HG03571 (cell line): ENCODE data around the gene DPF3.

Experiments used
- ATAC-seq: cut with Tn5 transposase; IDR thresholded peaks from one replicate; pipeline ENCODE4 v1.9.1; 2021; ENCODE audit not compliant: unreplicated experiment

Gene DPF3

DNA sequence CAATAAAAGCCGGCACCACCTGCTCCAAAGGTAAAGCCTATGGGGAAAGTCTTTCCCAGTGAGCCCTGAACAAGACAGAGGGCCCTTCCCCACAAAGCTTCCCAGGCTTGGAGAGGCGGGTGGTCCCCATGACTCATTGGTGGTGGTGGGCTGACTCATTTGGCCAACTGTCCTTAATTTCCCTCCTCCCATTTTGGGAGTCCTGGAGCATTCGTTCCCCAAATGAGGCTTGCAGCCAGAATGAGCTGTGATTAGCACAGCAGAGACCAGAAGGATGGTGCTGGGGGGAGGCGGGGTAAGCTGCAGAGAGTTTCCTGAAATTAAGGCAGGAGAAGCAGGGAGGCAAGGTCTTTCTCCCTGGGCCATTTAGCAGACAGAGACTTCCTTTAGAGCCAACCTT, 241.7 kb downstream of the DPF3 start:
- no peak for ATAC-seq

DNA sequence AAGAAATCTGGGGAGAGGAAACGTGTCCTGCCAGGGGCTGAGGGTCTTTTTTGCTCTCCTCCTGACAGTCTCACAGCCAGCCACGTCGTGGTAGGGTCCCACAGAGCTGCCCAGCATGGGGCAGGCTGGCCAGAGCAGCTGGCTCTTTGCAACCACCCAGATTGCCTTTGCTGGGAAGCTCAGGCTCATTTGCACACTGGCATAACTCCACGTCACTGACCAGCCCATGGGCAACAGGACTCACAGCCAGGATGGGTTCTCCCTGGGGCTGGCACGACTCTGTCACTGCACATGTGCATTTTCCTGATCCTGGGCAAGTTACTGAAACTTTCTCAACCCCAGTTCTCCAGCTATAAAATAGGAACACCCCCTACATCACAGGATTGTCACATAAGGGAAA, 242.2 kb downstream of the DPF3 start:
- ATAC-seq, result no peak

DNA sequence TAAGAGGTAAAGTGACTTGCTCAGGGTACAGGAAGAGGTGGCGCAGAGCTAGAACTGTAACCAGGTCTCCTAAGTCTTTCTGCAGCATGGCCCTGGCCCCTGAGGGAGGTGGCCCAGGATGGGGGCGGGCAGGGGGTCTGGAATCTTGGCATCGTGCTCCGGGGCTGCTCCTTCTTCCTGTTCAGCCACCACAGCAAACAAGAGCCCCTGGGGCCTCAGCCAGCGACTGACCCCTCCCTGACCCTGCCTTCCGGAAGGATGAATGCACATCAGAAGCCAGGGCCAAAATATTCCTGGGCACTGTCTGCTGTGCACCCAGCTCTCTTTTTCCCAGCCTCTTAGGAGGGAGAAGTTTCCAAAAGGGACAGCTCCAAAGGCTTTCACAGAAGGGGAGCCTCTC, 242.8 kb downstream of the DPF3 start:
- ATAC-seq, result no peak

DNA sequence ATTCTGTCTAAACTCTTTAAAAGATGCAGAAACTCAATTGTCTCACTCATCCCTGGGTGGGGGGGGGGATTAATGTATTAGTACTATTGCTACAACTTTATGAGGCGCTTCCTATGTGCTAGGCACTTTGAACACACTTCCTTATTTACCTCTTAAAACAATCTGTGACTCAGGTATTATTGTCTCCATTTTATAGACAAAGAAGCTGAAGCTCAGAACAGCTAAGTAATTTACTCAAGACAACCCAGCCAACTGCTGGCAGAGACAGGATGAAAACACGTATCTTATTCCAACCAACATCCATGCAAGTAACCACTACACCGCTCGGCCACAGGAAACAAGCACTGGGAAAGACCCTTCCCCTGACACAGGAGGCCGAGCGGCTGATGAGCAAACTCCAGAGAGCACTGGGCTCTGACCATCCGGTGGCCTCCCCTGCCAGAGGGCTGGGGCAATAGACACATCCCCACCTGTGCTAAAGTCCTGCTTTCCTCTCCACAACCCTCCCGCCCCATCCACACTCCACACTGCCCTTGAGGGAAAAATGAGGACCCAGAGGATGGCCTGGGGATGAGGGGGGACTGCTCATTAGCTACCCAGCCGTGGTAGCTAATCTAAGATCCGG, 244.2 kb downstream of the DPF3 start:
- ATAC-seq, result no peak

DNA sequence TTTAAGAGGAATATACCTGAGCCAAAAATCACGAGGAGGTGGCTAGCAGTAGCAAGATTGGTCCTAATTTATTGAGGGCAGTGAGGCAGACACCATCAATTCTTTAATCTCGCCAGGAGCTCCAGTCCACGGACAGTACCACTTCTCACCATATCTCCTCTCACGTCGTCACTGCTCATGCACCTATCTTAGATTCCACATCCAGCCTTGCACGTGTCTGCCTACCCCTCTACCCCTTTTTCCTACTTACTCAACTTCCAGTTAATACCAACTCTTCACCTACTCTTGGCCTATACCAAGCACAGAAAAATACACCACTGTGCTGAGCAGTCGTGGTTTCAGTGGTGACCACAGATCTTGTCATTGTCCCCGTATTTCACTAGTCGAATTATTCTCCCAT, 246.1 kb downstream of the DPF3 start:
- ATAC-seq, result no peak

DNA sequence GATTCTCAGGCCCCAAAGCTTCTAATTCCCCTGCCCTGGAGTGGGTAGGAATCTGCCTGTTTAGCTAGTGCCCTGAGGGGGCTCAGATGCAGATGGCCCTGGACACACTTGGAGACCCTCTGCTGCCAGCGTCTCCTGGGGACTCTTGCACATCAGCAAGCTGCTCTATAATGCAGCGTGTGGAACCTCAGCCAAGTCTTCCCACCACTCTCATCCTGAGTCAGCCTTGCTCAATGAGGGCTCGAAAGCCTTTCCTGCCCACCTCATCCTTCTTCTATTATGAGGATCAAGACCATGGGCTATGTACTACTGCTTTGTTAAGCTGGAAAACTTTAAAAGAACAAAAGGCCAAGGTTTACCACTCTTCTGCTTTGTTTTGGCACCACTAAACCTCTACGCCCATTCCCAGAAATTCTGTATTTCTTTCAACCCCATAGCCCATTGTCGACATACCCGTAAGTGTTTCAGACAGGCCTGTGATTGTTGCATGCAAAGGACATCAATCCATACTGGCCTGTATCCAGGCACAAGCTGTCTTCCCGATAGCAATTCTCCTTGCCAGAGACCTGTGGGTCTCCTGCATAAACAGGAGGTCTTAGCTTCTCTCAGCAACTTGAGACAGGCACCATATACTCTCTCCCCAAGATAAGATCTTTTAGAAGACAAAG, 246.9 kb downstream of the DPF3 start:
- ATAC-seq, result no peak

DNA sequence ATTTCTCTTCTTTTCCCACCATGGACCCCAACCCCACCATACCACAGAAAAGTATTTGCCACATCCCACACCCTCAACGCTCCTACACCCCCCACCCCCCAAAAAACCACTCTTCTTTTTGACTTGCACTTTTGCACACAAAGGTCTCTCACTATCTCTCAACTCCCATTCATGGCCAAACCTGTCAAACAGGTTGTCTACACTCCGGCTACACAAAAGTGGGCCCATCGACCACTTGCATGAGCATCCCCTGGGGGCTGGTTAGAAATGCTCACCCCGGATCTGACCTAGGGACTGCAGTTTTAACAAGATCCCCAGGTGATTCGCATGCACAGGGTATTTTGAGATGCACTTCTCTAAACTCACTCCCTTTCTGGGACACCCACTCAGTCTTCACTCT, 248.2 kb downstream of the DPF3 start:
- ATAC-seq, result no peak

DNA sequence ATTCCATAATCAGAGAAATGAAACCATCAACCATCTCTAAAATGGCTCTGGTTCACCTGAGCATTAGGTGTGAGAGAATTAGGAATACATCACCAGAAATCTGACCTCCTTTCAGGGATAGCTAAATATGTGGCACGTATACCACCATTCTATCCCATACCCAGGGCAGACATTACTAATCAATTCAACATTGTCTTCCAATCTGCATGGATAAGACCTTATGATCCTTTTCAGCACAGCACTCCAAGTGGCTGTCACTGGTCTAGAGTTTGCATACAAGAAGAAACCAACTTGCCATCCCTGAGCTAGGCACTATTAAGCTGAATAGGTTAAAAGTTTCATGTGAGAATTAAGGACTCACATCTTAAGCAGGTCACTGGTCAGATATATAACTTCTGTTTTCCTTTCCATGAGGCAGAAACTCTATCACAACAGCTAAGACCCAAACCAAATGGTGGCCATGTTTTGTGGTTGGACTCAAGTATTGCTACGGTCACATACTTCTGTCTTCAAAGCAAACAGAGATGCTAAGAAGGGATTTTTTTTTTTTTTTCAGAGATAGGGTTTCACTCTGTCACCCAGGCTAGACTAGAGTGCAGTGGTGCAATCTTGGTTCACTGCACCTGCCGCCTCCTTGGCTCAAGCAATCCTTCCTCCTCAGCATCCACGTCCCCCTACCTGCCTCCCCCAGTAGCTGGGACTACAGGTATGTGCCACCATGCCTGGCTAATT, 249.0 kb downstream of the DPF3 start:
- no peak for ATAC-seq

DNA sequence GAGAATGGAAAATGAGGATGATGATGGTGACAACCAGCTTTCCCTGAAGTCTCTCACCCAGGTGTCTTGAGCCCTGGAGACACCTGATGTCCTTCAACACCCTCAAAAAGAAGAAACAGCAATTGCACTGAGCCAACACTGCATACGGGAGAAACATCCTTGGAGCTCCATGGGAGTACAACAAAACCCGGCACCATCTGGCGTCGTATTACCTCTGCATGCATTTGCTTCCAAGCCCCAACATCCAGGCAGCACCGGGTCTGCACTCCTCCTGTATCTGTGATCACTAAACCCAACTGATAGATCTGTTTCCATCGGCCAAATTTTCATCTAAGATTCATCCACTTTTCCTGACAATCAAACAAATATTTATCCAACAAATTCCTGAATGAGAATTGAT, 249.9 kb downstream of the DPF3 start:
- no peak for ATAC-seq

DNA sequence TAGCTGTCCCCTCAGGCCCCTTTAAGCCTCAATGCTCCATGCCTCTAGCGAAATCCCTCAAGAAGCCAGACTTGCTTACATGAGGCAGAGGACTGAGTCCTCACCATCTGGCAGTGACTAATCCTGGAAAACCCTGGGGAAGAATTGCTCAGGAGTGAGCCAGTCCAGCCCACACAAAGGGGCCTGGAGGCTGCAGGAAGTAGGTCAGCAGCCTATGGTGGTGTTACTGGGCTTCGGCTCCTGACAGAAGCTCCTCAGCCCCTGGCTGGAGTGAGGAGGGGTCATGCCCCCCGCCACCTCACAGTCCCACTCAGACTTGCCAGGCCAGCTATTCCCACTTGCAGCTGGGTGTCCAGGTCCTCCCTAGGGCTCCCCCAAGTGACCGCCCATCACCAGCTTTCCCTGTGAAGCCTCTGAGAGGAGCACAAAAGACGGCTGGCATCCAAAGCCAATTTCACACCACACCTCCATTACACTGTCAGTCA, 250.5 kb downstream of the DPF3 start:
- ATAC-seq, result no peak

DNA sequence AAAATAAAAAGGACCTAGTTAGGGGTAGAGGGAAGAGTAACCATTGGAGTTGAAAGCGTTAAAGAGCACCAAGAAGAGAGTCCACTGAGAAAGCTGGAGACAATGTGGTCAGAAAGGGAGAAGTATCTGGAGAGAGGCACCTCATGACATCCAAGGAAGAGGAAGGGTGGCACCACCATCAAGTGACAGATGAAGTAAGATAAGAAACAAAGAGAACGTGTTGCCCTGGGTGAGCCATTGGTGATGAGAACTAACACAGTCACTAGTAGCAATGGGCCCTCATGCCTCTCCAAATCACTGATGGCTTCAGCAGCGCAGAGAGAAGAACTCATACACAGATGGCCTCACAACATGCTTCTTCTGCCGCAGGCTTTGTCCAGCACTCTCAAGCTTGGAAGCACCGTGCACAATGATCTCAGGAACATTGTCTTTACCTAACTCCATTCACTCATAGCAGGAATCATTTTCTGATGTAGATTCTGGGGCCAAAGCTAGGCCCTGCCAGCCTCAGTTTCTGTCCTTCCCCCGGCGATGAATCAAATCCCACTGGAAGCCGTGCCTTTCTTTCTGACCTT, 252.9 kb downstream of the DPF3 start:
- ATAC-seq, result no peak

DNA sequence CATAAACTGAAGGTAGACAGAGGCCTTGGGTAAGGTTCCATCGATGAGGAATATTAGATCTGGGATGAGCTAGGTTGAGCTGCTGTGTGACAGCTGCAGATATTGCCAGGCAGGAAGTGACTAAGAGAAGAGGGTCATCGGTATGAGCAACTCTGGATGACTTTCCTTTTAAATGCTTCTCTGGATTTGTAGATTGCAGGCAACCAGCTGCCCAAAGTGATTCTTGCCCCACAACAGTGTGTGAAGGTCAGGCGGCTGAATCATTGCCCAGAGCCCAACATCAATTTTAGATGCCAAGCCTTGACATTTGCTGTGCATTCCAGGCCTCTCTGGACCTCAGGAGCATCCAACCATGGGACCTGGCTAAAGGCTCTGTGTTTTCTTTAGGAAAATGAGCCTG, 255.9 kb downstream of the DPF3 start:
- no peak for ATAC-seq

DNA sequence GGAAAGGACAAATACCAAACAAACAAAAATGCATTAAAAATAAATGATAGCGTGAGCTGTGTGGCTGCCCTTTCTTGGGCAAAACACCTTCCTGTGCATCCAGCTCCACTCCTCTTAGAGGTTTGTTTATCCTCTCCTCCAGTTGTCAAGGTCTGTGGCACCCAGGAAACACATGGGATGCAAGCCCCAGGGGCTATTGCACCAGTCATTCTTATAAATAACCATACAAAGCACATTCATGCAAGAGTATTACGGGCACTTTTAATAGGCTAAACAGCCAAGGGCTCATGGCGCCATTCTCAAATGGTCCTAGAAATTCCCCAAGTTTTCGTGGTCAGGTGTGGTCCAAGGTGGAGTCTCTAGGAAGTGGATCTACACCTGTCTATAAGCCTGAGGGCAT, 257.0 kb downstream of the DPF3 start:
- ATAC-seq, result no peak

DNA sequence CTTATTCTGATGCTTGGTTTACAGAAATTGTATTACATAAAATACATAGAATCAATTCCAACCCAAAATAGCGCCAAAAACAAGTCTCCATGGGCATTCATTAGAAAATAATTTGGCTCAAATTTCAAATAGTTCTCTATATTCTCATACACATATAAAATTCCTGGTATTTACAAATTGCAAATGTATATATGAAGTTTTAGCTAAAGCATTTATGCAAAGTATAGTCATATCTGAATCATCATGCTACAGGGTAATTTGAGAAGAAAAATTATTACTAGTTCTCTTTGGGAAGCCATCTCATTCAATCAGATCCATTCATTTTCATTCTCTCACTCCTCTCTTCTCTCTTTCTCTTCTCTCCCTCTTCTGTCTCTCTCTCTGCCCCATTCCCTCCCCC, 257.8 kb downstream of the DPF3 start:
- no peak for ATAC-seq

DNA sequence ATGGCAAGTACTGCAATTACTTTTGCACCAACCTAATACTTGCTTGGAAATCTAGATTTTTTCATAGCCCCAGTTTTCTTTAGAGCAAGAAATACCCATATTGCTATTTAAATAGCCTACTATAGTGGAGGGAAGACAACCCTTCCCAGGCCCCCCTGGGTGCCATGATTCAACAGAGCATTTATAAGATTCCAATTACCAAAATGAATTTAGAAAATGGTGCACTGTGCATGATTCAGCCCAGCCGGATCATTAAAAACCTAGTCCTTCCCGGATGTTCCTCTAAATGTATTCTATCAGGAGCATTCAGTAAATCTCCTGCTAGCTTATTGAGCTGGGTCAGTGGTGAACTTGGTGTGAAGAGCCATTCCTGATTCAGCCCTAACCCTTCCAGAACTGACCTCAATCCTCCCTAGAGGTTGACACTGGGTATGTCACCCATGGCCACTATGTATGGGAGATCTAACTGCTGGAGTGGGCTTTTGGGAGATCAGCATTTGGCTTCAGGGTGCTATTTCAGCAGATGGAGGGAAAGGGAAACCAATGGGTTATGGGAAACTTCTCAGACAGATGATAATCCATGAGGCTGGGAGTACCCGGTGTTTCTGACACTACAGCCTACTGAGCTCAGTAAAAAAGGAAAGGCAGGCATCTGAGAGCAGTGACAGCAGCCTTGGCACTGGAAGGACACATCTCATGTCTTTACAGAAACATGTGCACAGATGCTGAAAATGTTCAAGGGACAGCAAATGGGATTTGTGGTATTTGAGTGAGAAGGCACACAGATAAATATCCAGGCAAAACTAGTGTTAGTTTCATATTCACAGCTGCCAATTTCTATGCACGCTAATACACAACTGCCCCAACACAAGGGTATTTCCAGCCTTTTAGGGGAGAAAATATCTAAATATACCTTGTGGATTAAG, 258.9 kb downstream of the DPF3 start:
- ATAC-seq, result no peak

DNA sequence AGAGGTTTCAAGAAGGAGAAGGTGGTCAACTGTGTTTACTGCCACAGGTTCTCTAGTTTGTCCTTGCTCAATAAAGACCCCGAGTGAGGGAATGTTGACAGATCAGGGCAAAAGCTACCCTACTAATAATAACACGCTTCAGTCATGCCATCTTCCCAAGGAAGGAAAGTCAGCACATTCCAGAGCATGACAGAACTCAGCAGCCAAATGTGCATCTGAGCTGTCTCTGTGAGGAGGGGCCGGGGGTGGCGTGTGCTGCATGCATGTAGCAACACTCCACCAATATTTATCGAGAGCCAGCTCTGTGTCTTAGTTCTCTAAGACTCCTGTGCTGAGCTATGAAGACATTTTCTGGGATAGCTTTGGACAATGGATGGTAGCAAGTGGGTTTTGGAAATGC, 260.4 kb downstream of the DPF3 start:
- ATAC-seq, result no peak

DNA sequence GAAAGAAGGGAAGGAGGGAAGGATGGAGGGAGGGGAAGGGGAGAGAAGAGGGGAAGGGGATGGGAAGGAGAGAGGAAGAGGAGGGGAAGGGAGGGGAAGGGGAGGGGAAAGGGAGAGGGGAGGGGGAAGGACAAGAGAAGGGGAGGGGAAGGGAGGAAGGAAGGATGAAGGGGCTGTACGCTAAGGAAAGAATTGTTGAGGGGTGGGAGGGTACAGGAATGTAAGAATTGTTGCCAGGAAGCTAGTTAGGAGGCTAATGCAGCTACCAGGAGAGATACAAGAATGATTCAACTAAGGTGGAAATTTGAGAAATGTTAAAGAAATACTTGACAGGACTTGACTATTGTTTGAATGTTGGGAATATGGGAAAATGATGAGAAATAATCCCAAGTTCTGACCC, 261.2 kb downstream of the DPF3 start:
- ATAC-seq, result no peak

DNA sequence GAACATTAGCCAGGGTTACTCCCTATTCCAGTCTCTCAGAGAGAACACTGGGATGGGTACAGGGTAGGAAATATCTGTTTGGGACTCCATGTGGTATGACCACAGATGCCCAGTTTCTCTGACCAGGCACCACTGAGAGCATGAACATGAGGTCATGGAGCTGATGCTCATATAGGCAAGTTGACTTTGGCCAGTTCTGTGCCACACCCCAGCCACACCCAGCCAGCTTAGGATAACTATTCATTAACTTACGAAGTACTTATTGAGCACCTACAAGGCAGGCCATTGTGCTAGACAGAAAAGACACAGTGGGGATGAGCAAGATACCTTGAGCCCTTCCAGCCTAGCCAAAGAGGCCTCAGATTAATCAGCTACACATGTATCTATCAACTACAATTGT, 262.5 kb downstream of the DPF3 start:
- ATAC-seq, result no peak

DNA sequence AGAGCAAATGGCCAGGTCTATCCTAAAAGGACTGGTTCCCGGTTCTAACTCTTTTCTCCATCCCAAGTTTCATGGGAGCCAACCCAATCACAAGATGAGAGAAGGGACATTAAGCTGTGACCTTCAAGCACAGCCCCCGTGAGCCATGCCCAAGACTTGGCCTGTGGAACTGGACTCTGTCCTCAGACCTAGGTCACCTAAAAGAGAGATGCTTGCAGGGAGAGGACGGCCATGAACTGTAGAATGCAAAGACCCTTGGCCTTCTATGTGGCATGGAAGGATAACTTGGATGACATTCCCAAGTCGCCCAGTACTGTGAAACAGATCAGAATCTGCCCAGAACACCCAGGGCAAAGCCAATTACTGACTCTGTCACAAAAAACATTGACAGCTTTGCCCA, 263.5 kb downstream of the DPF3 start:
- no peak for ATAC-seq

DNA sequence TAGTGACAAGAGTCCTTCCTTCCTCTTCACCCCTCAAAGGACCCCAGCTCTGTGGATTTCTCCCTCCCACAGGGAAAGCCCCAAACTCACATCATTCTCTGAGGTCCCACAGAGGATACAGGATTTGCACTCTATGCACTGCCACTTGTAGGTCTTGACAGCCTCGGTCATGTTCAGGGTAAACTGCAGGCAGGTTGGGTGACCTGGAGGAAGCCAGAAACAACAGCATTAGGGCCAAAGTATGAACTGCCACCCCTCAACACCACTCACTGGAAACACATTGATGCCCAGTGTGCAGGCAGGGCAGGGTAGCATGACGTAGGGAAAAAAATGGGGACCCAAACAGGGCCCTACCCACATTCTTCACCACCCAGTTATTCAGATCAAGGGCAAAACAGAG, 264.4 kb downstream of the DPF3 start:
- ATAC-seq, result no peak

DNA sequence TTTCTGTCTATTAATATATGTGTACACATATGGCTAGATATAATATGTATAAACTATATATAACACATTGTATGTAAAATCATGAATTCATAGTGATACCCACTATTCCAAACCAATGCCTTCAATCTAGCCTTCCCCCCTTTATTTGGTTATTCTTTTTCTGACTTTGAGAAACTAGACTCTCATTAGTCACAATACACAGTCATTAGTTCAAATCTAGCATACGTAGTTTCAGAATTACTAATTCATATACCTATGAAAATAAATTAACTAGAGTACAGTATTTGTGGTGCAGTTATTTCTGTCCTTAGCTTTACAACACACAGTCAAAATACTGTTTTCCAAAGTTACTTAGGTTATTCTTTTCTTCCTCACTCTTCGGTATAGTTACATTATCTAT, 268.2 kb downstream of the DPF3 start:
- ATAC-seq, result no peak
